D721Med (cell line): ENCODE data around the gene AFAP1L2.

Experiments
- DNase-seq: peaks from one replicate; pipeline ENCODE4 v3.0.0; 2011; ENCODE audit warnings: low spot score; ENCODE audit not compliant: insufficient read length
- FAIRE-seq: peaks from 2 replicates; lab custom pipeline; 2011; peaks lifted over from hg19 to GRCh38; lab: Jason Lieb, UNC
- TF ChIP-seq, protein P1 (sequence below): IDR thresholded peaks from 2 replicates; pipeline ENCODE4 v1.5.1; 2012; ENCODE audit warnings: mild to moderate bottlenecking, control low read depth; ENCODE audit not compliant: insufficient read depth; ENCODE audit errors: missing control alignments

AFAP1L2 gene

DNA sequence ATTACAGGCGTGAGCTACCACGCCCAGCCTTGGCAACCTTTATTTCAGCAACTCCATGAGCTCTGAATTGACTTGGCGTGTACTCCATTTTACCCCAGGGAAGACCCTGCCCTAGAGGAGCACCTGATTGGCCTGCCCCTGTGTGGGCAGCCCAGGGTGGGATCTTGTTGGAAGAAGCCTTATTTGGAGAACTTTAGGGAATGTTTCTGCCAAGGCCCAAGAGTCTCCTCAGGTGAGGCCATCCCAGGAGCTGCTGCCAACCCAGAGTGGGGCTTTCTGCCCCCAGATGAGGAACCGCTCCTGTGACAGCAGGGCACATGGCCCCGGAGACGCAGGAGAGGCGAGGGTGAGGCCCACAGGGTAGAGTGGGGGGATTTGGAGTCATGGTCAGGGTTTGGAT is 123.3 kb downstream of the AFAP1L2 start:
- no peak for FAIRE-seq
- no peak for DNase-seq
- TF ChIP-seq, protein P1, sequence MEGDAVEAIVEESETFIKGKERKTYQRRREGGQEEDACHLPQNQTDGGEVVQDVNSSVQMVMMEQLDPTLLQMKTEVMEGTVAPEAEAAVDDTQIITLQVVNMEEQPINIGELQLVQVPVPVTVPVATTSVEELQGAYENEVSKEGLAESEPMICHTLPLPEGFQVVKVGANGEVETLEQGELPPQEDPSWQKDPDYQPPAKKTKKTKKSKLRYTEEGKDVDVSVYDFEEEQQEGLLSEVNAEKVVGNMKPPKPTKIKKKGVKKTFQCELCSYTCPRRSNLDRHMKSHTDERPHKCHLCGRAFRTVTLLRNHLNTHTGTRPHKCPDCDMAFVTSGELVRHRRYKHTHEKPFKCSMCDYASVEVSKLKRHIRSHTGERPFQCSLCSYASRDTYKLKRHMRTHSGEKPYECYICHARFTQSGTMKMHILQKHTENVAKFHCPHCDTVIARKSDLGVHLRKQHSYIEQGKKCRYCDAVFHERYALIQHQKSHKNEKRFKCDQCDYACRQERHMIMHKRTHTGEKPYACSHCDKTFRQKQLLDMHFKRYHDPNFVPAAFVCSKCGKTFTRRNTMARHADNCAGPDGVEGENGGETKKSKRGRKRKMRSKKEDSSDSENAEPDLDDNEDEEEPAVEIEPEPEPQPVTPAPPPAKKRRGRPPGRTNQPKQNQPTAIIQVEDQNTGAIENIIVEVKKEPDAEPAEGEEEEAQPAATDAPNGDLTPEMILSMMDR: no peak

DNA sequence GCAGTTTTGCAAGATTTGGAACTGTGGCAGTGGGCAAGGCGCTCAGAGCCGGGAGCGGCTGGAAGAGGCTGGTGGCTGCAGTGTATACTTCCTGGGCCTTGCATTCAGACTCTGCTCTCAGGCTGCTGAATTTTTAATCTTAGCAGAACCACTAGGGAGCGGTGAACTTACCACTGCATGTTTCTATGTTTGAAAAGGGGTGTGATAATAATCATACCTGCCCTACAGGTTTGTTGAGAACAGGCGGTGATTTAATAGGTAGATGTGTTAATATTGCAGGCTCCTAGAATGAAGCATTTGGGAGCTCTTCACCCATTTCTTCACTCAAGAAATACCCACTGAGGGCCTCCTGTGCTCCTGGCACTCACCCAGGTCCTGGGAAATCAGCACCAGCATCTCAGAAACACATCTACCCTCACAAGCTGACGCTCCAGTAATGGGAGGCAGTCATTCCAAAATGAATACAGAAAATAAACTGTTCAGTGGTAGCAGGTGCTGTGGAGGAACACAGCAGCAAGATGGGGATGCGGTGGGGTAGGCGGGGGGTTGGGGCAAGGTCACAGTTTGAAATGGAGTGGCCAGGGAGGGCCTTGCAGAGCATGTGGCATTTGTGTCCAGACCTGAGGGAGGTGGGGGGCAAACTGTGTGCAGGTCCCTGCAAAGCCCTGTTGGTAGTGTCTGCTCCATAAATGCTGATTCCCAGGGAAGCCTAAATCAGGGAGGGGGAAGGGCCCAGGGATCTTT is 124.2 kb downstream of the AFAP1L2 start:
- no peak for FAIRE-seq
- DNase-seq: no peak

DNA sequence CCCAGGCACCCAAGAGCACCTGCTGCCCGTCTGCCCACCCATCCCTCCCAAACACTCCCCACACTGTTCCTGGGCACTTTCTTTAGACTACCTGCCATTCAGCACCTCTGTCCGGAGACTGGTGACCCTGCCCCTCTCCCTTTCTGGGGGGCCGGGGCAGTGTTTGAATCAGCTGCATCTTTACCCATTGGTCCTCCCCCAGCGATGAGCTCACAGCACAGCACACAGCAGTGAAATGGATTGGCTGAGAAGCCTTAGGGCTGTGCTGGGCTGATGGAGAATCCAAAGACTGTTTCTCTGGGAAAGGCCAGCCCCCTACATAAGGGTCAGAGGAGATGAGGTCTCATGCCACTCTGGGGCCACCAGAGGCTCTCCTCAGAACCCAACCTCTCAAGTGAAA is 125.0 kb downstream of the AFAP1L2 start:
- TF ChIP-seq, protein P1: no peak
- FAIRE-seq: no peak

More for the DNA sequence above, 124.2 kb downstream of the AFAP1L2 start:
- TF ChIP-seq, protein P1: no peak

DNA sequence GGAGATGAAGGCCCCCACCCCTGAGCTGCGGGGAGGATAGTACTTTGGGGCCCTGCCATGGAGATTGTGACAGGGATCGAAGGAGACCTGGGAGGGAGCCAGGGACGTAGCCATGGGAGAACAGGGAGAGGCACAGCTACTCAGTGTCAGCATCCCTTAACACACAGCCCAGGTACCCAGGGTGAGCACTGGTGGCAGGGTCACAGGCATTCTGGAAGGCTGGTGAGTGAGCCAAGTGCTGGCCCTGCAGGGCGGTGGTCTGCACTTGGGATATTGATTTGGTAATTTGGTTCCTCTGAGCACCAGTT is 125.5 kb downstream of the AFAP1L2 start:
- TF ChIP-seq, protein P1: no peak
- FAIRE-seq: no peak
- DNase-seq: no peak

More for the DNA sequence above, 125.0 kb downstream of the AFAP1L2 start:
- no peak for DNase-seq

DNA sequence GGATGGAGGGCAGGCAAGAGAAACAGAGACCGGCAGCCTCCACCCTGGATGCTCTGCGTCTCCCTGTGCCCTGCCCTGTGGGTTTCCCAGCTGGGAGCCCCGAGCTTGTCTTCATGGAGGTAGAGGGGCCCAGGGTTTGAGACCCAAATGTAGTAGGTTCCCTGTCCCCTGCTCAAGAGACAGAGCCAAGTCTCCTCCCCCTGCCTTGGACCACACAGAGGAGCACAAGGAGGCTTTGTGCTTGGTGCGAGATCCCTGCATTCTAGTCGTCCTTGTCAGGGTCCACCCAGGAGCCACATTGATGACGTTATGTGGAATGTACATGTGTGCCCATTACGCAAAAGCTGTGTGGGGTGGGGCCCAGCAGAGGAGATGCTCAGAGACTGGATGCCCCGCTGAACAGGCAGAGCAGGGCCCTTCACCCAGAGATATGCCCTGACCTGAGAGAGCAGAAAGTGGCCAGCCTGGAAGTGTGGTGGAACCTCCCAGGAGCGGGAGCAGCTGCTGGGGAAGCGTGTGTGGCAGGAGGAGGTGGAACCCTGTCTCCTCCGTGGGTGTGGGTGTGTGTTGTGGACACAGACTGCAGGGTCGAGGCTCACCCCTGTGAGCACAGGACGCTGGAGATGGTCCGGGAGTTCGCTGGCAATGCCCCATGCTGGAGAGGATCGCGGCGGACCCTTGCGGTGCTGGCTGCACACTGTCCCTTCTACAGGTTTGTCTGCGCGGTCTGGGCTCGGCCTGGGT is 126.0 kb downstream of the AFAP1L2 start:
- TF ChIP-seq, protein P1: no peak
- DNase-seq: no peak
- no peak for FAIRE-seq

DNA sequence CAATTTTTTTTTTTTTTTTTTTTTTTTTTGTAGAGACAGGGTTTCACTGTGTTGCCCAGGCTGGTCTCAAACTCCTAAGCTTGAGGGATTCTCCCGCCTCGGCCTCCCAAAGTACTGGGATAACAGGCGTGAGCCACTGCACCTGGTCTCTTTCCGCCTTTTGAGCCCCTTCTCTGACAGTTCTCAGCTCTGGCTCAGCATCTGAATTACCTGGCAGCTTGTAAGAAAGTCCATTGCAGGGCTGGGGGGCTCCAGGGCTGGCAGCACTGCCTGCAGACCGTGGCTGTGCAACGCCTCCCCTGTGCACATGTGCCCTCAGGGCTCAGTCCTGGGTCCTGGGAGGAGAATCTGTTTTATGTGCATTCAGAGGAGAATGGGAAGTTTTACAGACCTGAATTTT is 127.6 kb downstream of the AFAP1L2 start:
- DNase-seq (no peak), FAIRE-seq (no peak)
- TF ChIP-seq, protein P1: no peak

DNA sequence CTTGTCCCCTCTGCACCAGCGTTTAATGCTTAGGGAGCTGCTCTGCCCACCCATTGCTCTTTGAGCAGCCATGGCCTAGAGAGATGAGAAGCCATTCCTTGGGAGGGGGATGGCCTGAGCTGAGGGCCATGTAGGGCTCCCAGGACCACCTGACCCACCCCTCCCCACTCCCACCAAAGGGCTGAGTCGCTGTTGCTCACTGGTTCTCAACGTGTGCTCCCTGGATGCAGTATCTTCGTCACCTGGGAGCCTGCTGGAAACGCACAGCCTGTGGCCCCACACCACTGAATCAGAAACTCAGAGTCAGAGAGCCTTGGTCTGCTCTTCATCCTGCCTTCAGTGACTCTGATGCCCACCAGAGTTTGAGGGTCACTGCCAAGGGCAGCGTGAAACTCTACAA is 128.2 kb downstream of the AFAP1L2 start:
- DNase-seq (no peak), FAIRE-seq (no peak)
- TF ChIP-seq, protein P1: no peak
